ENCODE results near the gene GPR183. TPM values are rescaled to one million over a fixed set of nuclear protein-coding genes. Genes with fewer than 3 reads are reported as not detected.

The GPR183 gene
- total RNA-seq, 3 donors from 2014 or later (not counting 1 experiment from before 2014, with no cell fraction given) = 20.0 to 47.0 (median 41.1) TPM

DNA sequence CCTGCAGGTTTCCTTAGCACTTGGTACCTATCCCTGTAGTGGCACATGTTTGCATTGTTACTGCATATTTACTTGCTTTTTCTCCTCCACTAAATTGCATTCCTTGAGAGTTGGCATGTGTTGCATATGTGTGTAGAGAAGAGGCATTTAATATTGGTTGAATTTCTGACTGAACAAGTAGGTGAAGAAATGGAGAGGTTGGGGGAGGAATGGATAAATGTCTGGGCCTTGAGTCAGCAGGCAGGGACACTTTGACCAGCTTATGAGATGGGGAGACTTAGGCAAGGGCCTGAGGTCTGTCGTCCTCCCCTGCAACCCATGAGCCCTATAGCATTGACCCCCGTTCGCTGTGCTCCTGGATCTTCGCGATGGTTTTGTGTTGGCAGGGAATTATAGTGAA, 47.0 kb downstream of the GPR183 start:
- peaks cover 55 to 56% of the 10 kb centered on the region in 2 donors for H3K4me1 Mint-ChIP-seq
- H3K4me3 ChIP-seq (ENCODE audit: low read length) = no peak overlapping the region
- no peaks in the 10 kb centered on the region for H3K9me3 Mint-ChIP-seq
- H3K27me3 ChIP-seq (ENCODE audit: control insufficient read depth, insufficient read depth, low read length) = no peaks in the 10 kb centered on the region
- H3K4me1 ChIP-seq (ENCODE audit: control insufficient read depth, insufficient read depth, low read length) = peaks cover 24% of the 10 kb centered on the region
- peaks cover 4% of the 10 kb centered on the region for H3K36me3 Mint-ChIP-seq
- TF ChIP-seq, protein P1, sequence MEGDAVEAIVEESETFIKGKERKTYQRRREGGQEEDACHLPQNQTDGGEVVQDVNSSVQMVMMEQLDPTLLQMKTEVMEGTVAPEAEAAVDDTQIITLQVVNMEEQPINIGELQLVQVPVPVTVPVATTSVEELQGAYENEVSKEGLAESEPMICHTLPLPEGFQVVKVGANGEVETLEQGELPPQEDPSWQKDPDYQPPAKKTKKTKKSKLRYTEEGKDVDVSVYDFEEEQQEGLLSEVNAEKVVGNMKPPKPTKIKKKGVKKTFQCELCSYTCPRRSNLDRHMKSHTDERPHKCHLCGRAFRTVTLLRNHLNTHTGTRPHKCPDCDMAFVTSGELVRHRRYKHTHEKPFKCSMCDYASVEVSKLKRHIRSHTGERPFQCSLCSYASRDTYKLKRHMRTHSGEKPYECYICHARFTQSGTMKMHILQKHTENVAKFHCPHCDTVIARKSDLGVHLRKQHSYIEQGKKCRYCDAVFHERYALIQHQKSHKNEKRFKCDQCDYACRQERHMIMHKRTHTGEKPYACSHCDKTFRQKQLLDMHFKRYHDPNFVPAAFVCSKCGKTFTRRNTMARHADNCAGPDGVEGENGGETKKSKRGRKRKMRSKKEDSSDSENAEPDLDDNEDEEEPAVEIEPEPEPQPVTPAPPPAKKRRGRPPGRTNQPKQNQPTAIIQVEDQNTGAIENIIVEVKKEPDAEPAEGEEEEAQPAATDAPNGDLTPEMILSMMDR (IDR thresholded peaks at IDR 0.05) = no peak
- intact Hi-C loops (cut with micrococcal nuclease) = loop anchor here (10.0 kb wide), 1 partner anchor 235 kb away; no protein-coding TSS in a partner anchor
- peak overlapping the region; percentile 69 for H3K4me3 Mint-ChIP-seq
- ATAC-seq (no peak), DNase-seq (no peak)
- H3K27me3 Mint-ChIP-seq (ENCODE audit: low read depth in 2 of 2) = no peaks in the 10 kb centered on the region
- H3K9me3 ChIP-seq (ENCODE audit: control insufficient read depth, insufficient read depth, low read length) = no peaks in the 10 kb centered on the region
- peak overlapping the region; percentile 91 for H3K27ac ChIP-seq (ENCODE audit: low read length)
- H3K36me3 ChIP-seq (ENCODE audit: control insufficient read depth, insufficient read depth, low read length) = peaks cover 13% of the 10 kb centered on the region
- WGBS (ENCODE audit: insufficient coverage) = 95% methylated on average over 5 of the region's 5 CpGs
- peak overlapping the region; percentile 87 to 97 for H3K27ac Mint-ChIP-seq

- 0% methylated on average over 1 of the region's 3 CpGs for whole genome bisulfite sequencing (ENCODE audit: insufficient coverage)
- ATAC-seq (peak; percentile 59 to 70 (median 63)), DNase-seq (peak in 1 of 2 donors; percentile 75)
- H3K4me1 ChIP-seq (ENCODE audit: control insufficient read depth, insufficient read depth, low read length) = peaks cover 20% of the 10 kb centered on the region
- no peaks in the 10 kb centered on the region for H3K27me3 ChIP-seq (ENCODE audit: control insufficient read depth, insufficient read depth, low read length)
- Mint-ChIP-seq H3K27me3 (ENCODE audit: low read depth in 2 of 2) (no peaks in the 10 kb centered on the region), H3K27ac (peak overlapping the region; percentile 87 to 97), H3K36me3 (peaks cover 13% of the 10 kb centered on the region), H3K4me3 (peak overlapping the region; percentile 90), H3K9me3 (no peaks in the 10 kb centered on the region), H3K4me1 (peaks cover 54 to 66% of the 10 kb centered on the region in 2 donors)
- TF ChIP-seq, protein P1 (IDR thresholded peaks at IDR 0.05) = no peak
- intact Hi-C loops (cut with micrococcal nuclease) = loop anchor here (1.0 to 2.0 kb wide), 3 partner anchors 40 to 82 kb away; no protein-coding TSS in a partner anchor
- H3K27ac ChIP-seq (ENCODE audit: low read length) = peak overlapping the region; percentile 91
- H3K9me3 ChIP-seq (ENCODE audit: control insufficient read depth, insufficient read depth, low read length) = no peaks in the 10 kb centered on the region
- H3K4me3 ChIP-seq (ENCODE audit: low read length) = peak overlapping the region; percentile 78
- H3K36me3 ChIP-seq (ENCODE audit: control insufficient read depth, insufficient read depth, low read length) = peaks cover 23% of the 10 kb centered on the region
Observed at GRCh38 chr13:99258946-99259345, 48.3 kb downstream of the GPR183 start.

- peaks cover 48 to 64% of the 10 kb centered on the region in 2 donors for H3K4me1 Mint-ChIP-seq
- H3K27me3 Mint-ChIP-seq (ENCODE audit: low read depth in 2 of 2) = no peaks in the 10 kb centered on the region
- Histone ChIP-seq H3K27ac (ENCODE audit: low read length) (peak within 1 kb of the TSS; percentile 91), H3K4me1 (ENCODE audit: control insufficient read depth, insufficient read depth, low read length) (peaks cover 18% of the 10 kb centered on the region), H3K27me3 (ENCODE audit: control insufficient read depth, insufficient read depth, low read length) (no peaks in the 10 kb centered on the region), H3K9me3 (ENCODE audit: control insufficient read depth, insufficient read depth, low read length) (no peaks in the 10 kb centered on the region), H3K4me3 (ENCODE audit: low read length) (peak within 1 kb of the TSS; percentile 78), H3K36me3 (ENCODE audit: control insufficient read depth, insufficient read depth, low read length) (peaks cover 27% of the 10 kb centered on the region)
- intact Hi-C loops (cut with micrococcal nuclease) = loop anchor here (1.0 to 2.0 kb wide), 3 partner anchors 39 to 82 kb away; no protein-coding TSS in a partner anchor
- peak; percentile 79 to 89 (median 88) for ATAC-seq
- H3K4me3 Mint-ChIP-seq = peak within 1 kb of the TSS; percentile 93
- peaks cover 13% of the 10 kb centered on the region for H3K36me3 Mint-ChIP-seq
- no peaks in the 10 kb centered on the region for H3K9me3 Mint-ChIP-seq
- WGBS (ENCODE audit: insufficient coverage) = 0% methylated on average over 4 of the region's 4 CpGs
- peak within 1 kb of the TSS; percentile 87 to 97 for H3K27ac Mint-ChIP-seq
- TF ChIP-seq, protein P1 (IDR thresholded peaks at IDR 0.05) = no peak
- peak in 1 of 2 donors; percentile 75 for DNase-seq
Observed at GRCh38 chr13:99258210-99258860, 48.9 kb downstream of the GPR183 start, which contains the start of gene GPR18. Gene GPR18, minus strand, starts transcription at chr13:99258379. Its CDS starts 2,507 bp downstream, at chr13:99255872.

Data from natural killer cell (primary cell).